HG02623 (cell line): ENCODE results near the gene FNDC10.
"Not testable (repeated sequence)": the region's sequence is repeated elsewhere in the genome, so short reads cannot be mapped to it uniquely, and the experiment has no call there.

Experiments used
- ATAC-seq: cut with Tn5 transposase; IDR thresholded peaks from one replicate; pipeline ENCODE4 v1.9.1; 2021; ENCODE audit warnings: moderate library complexity; ENCODE audit not compliant: unreplicated experiment

The FNDC10 gene

GRCh38 chr1:1567891-1568291 lies 32.0 kb downstream of the FNDC10 start:
- no peak for ATAC-seq

- no peak for ATAC-seq
Measured at GRCh38 chr1:1567152-1567875, 32.6 kb downstream of the FNDC10 start.

- ATAC-seq: no peak
Measured at GRCh38 chr1:1565340-1565739, 34.6 kb downstream of the FNDC10 start.

GRCh38 chr1:1564268-1564667 lies 35.7 kb downstream of the FNDC10 start:
- no peak for ATAC-seq

GRCh38 chr1:1563688-1564087 lies 36.2 kb downstream of the FNDC10 start:
- no peak for ATAC-seq

- no peak for ATAC-seq
Measured at GRCh38 chr1:1562556-1563195, 37.3 kb downstream of the FNDC10 start.

- ATAC-seq: no peak
Measured at GRCh38 chr1:1561801-1562470, 38.0 kb downstream of the FNDC10 start.

GRCh38 chr1:1560178-1560577 lies 39.8 kb downstream of the FNDC10 start:
- no peak for ATAC-seq

GRCh38 chr1:1559066-1559465 lies 40.9 kb downstream of the FNDC10 start:
- no peak for ATAC-seq

- no peak for ATAC-seq
Measured at GRCh38 chr1:1558591-1558990, 41.3 kb downstream of the FNDC10 start.

GRCh38 chr1:1557688-1558087 lies 42.2 kb downstream of the FNDC10 start:
- ATAC-seq: not testable (repeated sequence)

GRCh38 chr1:1556961-1557360 lies 43.0 kb downstream of the FNDC10 start:
- not testable (repeated sequence) for ATAC-seq

GRCh38 chr1:1556505-1556904 lies 43.4 kb downstream of the FNDC10 start:
- ATAC-seq: no peak

GRCh38 chr1:1554926-1555915 lies 44.7 kb downstream of the FNDC10 start:
- no peak for ATAC-seq

- no peak for ATAC-seq
Measured at GRCh38 chr1:1554550-1554925, 45.4 kb downstream of the FNDC10 start.

- ATAC-seq: no peak
Measured at GRCh38 chr1:1553821-1554494, 46.0 kb downstream of the FNDC10 start.

GRCh38 chr1:1552263-1552639 lies 47.7 kb downstream of the FNDC10 start:
- no peak for ATAC-seq

- no peak for ATAC-seq
Measured at GRCh38 chr1:1551524-1552262, 48.2 kb downstream of the FNDC10 start.

GRCh38 chr1:1550591-1551432 lies 49.1 kb downstream of the FNDC10 start:
- no peak for ATAC-seq
